NCI-H748 (cell line): ENCODE measurements around the gene HADHB.
"Not testable (repeated sequence)": the region's sequence is repeated elsewhere in the genome, so short reads cannot be mapped to it uniquely, and the experiment has no call there.

ENCODE experiments used
- DNase-seq: peaks from one replicate; lab custom pipeline; 2025; ENCODE audit not compliant: unreplicated experiment; lab: John Stamatoyannopoulos, UW

HADHB gene

DNA sequence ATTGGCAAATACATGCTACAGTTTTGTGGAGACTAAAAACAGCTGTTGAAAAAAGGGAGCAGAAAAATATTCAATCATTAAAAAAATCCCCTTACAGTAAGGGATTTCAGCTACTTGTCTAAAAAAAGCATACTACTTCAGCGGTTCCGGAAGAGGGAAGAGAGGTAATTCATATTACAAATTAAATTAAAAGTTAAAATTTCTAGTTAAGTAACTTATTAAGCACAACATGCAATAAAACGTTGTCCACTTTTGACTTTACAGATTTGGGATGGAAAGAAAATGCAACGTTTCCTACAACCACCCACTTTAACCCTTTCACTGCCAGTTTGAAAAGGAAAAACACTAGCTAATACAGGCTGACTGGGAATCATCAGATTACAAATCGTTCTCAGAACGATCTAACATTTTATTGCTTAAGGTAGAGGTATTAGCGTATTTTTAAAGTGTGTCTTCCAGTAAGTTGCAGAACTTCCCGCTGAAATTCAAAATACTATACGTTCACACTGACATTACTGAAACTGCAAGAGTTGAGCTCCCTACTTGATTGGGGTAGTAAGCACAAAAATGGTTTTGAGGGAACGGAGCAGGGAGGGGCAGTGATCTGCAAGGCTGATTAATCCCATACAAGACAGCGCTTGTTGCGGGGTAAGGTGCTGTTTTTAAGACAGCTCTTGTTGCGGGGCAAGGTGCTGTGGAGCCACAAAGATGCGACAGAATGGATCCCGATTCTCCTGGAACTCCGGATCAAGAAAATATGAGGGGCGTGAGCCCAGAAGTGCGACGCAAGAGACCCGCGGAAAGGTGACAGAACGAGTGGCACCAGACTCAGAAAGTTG lies 1.1 kb upstream of the HADHB start:
- DNase-seq = peak; percentile 39

DNA sequence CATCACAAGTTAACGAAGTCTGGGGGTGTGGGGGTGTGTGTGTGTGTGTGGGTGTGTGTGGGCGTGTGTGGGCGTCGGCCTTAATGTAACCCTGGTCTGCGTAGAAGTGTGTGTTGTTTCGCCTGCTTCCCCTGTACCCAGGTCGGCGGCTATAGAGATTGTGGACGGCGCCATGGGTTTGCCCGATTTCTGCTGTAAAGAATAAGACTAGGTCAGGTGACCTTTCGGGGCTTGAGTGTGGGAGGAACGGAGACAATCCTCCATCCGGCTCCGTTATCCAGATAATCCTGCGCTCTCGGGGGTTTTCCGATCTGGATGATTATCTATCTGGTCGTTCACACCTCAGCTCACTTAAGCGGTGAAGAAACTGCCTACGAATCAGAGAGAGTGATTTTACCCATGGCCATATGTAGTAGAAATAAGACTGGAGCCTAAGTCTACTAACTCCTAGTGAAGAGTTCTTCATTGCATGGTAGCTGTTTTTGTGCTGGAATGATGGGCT lies 543 bp downstream of the HADHB start:
- DNase-seq = peak; percentile 46

DNA sequence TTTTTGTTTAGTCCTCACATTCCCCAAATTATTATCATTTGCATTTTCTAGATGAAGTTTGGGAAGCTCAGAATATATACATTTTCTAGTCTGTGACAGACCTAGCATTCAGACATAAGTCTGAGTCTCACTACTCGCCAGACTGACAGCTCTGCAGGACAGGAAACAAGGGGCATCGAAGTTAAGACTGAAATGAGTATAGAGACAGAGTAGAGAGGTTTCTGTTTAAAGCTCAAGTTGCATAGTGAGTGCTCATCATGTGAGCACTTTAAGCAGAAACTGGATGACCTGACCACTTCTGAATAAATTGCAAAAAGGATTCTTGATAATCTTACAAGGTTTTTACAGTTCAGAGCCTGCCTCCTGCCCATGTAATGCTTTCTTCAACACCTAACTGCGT lies 1.1 kb downstream of the HADHB start:
- DNase-seq = no peak

DNA sequence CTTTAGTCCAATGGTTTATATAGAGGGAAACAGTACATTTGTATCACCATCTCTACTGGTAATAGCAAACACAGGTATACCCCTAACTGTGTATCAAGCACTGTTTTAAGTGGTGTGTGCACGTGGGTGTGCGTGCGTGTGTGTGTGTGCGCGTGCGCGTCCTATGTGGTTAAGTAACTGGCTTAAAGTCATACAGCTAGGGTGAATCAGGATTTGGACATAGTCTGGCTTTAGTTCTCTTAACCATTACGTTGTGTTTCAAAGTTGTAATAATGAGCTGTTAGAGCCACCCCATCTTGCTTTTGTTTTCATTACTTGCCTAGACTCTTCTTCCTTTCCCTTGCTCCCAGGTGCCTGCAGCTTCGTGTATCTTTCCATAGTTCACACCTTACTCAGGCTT lies 2.1 kb downstream of the HADHB start:
- DNase-seq = no peak

DNA sequence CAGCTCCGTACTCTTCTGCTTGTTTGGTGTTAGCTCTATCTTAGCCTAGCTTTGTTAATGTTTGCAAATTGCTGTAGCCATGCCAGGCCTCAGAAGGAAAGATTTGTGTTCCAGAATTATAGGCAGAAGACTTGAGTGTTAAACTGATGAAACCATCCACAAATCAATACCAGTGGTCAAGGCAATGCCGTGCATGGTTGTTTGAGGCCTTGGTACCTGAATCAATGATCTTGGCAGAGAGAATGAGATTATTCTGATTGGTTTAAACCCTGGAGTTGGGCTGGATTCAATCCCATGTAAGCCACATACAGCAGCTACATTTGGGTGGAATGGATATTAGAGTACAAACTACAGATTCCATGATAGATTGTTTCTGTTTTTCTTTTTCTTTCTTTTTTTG lies 4.9 kb downstream of the HADHB start:
- DNase-seq = no peak

DNA sequence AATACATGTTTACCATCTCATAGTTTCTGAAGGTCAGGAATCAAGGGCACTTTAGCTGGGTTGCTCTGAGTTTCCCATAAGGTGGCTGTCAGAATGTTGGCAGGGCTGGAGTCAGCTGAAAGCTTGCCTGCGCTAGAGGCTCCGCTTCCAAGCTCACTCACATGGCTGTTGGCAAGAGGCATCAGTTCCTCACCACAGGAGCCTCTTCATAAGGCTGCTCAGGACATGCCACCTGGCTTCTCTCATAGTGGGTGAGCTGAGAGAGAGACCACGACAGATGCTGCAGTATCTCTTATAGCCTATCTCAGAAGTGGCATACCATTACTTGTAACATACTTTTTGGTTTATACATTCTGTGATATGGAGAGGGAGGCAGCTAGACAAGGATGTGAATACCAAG lies 7.2 kb downstream of the HADHB start:
- peak; percentile 7 for DNase-seq

DNA sequence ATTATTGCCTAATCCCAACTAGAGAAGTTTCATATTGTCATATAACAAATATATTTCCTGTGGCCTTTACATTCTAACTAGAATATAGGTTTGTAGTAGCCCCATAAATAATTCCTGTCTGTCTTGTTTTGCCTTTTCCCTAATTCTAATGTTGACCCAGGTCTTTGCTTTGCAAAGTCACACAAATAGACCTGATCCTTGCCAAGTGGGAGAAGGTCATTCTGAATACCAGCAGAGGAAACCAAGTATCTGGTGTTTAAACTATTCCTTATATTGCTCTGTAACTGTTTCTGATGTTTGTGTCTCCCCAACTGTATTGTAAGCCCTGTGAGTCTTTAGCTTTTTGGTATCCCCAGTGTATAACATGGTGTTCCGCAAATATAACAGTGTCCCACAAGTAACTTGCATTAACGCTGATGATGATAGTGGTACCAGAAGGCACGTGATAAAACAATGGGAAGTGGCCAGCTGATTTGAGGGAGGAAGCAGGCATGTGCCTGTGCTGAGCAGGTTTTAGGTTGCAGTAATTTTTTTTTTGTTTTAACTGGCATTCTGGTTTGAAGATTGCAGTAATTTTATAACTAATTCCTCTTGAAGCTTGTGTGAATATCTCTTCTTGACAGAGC lies 11.1 kb downstream of the HADHB start:
- no peak for DNase-seq

DNA sequence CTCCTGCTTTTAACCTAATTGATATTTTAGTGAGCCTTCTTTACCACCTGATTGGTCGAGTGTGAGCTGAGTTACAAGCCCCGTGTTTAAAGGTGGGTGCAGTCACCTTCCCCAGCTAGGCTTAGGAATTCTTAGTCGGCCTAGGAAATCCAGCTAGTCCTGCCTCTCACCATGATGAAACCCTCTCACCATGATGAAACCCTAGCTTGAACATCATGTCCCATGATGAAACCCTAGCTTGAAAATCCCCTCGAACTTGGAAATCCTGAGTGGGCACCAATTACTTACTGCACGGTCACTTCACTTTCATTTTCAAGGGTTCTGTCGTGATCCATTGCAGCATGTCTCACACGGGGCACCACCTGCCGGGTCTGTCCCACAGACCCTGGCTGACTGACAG lies 14.1 kb downstream of the HADHB start:
- DNase-seq = not testable (repeated sequence)

DNA sequence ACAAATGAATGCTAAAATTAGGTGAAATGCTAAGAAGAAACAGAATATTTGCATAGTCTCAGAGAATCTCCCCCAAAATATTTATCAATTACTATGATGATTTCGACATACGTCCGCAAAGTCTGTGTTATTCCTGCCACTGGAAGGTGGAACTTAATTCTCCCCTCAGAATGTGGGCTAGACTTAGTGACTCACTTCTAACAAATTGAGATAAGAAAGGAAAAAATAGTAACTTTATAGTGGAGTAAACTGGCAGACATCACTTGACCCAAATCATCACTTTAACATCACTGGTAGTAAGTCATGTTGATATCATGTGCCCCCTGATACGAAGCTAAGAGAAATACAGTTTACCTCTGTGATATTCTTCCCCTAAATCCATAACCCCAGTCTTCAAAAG lies 23.5 kb downstream of the HADHB start:
- no peak for DNase-seq

DNA sequence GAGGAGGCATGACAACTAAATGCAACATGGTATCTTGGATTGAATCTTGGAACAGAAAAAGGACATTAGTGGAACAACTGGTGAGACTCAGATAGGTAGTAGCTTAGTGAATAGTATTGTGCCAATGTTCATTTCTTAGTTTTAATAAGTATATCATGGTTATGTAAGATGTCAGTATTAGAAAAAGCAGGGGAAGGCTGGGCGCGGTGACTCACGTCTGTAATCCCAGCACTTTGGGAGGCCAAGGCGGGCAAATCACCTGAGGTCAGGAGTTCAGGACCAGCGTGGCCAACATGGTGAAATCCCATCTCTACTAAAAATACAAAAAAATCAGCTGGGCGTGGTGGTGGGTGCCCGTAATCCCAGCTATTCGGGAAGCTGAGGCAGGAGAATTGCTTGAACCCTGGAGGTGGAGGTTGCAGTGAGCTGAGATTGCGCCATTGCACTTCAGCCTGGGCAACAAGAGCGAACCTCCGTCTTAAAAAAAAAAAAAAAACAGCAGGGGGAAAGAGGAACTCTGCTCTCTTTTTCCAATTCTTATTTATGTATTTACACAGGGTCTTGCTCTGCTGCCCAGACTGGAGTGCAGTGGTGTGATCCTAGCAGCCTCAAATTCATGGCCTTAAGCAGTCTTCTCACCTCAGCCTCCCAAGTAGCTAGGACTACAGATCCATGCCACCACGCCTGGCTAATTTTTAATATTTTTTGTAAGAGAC lies 24.1 kb downstream of the HADHB start:
- DNase-seq = not testable (repeated sequence)

DNA sequence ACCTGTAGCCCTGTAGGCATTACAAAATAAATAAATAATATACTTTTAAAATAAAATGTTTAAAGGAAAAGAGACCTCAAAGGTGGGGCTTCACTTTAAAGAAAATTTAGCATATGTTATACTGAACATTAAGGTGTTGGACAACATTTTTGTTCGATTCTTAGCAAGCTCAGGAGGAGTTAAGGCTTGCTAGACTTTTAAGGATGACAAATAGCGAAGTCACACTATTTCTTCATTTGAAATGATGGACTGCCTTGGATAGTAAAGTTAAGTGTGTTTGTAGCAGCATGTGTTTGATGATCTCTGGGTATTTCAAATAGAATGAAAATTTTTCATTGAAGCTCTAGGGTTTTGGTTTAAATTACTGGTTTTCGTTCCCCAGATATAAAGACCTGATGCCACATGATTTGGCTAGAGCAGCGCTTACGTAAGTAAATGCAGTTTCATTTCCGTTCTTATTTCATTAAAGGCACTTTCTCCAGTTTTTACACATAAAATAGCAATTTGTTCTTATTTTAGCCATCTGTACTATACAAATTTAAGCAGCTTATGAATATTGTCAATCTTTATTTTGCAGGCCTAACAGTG lies 24.9 kb downstream of the HADHB start:
- no peak for DNase-seq

DNA sequence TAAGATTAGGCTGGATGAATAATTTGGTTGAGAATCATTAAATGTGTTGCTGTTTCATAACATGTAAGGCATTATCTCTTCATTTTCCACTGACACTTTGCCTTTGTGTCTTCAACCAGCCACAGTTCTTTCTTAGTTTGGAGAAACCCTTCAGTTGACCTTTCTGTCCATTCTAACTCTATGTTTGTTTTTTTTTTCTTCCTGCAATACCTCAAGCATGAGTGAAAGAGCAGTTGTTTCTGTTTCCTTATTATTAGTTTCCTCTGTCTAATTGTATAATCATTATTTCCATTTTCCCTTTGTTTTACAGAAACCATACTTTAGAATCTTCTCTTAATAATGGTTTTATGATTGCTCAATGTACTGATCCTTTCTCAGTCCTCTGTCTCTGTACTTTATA lies 25.6 kb downstream of the HADHB start:
- DNase-seq = no peak

DNA sequence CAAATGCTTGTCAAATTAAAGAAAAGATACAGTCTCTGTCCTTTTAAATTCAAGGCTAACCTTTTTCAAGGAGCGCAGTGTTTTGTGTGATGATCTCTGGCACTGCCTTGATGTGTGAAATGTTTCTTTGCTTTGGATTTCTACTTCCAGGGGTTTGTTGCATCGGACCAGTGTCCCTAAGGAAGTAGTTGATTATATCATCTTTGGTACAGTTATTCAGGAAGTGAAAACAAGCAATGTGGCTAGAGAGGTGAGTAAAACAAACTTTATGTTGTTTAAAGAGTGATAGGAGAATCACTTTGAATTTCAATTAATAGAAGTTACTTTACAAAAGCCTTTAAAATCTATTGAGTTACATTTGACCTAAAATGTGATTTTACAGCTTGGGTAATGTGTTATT lies 28.8 kb downstream of the HADHB start:
- DNase-seq = no peak

DNA sequence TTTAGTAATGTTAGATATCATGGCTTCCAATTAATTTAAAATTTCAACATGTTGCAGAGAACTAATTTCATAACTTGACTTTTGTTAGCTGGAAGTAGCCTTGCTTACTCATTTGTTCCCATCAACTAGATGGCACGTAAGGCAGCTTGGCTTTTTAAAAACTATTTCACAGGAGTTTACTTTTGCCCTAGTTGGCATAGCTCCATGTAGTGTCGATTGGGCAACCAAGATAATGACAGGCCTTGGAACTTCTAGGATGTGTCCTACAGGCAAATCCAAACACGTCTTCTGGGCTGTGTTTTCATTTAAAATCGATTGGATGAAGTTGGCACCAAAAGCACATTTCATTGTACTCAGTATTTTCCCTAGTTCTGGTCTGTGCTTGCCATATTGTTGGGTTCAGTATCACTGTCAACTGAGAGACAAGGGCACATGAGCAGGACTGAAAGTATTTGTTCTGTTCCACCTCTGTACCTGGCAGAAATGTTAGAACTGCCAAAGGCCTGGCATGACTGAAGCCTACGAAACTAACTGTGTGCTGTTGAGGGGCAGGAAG lies 29.4 kb downstream of the HADHB start:
- no peak for DNase-seq

DNA sequence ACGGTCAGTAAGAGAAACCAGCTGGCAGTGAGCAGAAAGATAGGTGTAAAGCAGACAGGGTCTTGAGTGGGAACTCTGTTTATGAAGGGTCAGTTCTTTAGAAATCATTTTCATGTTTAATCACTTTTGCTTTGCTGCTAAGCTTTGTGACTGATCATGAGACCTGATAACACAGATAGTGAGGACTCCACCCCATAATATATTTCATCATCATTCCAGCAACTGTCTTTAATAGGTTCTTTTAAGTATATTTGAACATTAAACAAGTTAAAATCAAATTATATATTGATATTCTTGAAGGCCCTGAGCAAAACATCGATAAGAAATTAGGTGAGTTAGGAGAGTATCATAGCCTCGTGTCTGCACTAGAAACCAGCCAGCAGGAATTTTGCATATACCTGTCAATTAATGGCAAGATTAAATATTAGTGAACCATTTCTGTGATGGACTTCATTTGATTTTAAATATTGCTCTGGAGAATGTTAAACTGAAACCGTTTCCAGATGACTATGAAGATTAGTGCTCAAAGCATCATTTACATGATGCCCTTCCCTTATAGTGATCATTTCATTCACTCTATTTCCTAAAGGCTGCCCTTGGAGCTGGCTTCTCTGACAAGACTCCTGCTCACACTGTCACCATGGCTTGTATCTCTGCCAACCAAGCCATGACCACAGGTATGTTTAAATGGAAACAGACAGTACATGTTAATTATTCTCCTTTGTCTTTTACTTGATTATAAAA lies 31.9 kb downstream of the HADHB start:
- no peak for DNase-seq

DNA sequence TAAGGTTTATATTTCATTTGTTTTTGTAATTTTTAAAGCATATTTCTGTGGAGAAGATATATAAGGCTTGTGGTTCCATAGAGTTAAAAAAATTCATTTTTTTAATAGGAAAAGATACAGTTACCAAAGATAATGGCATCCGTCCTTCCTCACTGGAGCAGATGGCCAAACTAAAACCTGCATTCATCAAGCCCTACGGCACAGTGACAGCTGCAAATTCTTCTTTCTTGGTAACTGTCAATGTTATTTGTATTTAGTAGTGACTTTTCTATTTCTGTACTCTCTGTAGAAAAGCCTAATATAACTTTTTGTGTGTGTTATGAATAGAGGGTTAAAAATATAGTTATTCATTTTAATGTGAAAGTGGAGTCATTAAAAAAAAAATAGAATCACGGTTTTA lies 35.1 kb downstream of the HADHB start:
- no peak for DNase-seq

DNA sequence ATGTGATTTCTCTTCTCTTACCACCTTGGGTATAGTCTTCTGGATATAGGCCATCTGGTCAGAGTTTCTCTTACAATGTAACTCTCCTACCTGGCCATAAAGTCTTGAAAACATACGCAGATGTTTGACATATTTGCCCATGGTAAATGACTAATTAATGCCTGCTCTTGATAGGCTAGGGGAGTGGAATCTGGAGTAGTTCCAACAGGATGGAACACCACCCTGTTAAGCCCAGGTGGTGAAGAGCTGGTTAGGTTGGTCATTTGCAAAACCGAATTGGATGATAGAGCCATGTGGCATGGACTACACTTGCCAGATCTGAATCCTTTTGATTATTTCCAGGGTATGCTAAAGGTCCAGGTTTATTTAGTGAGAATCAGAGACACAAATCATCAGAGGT lies 36.5 kb downstream of the HADHB start:
- DNase-seq = no peak

DNA sequence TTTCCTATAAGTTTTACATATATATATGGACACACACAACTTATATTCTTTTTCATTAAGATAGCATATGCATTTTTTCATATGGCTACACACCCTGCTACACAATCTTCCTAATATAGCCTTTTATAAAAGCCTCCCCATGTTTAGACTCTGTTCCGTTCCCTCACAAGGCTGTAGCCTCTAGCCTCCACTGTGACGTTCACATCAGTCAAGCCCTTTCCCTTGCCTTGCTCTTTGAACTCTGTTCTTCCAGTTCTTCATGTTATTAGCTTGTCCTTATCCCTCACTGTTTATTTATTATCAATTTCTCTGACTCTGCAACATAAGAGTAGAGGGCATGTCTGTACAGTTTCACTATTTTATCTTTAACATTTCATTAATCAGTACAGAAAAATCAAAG lies 38.9 kb downstream of the HADHB start:
- DNase-seq = no peak

DNA sequence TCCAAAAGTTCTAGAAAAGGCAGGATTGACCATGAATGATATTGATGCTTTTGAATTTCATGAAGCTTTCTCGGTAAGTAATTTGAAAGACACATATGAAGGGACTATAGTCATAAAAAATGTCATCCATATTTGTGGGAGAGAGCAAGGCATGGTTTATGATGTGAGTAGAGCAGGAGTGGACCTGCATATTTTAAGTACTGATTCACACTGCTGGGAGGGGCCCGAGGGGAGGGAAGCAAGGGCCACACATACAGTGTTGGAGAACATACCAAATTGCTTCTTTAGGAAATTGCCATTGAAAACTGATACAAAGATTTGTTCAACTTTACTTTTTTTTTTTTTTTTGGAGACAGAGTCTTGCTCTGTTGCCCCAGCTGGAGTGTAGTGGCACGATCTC lies 39.4 kb downstream of the HADHB start:
- no peak for DNase-seq

DNA sequence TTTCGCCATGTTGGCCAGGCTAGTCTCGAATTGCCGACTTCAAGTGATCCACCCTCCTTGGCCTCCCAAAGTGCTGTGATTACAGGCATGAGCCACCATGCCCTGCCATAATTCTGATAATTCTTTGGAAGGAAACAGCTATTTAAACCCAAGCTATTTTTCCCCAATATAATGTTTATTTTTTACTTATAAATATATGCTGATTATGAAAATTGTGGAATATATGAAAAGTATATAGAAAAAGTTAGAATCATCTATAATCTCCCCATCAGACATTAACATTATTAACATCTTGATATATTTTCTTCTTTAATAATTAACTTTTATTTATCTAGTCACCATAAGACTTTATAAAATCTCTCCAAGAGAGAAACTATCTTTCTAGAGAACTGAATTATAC lies 41.2 kb downstream of the HADHB start:
- DNase-seq = no peak

DNA sequence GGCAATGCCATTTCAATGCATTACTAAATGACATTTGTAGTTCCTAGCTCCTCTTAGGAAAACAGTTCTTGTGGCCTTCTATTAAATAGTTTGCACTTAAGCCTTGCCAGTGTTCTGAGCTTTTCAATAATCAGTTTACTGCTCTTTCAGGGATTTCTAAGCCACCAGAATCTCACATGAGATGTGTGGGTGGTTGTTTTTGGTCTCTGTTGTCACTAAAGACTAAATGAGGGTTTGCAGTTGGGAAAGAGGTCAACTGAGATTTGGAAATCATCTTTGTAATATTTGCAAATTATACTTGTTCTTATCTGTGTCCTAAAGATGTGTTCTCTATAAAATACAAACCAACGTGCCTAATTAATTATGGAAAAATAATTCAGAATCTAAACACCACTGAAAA lies 45.3 kb downstream of the HADHB start:
- DNase-seq = no peak
